ENCODE data around the gene ZSCAN31. TPM values are rescaled to one million over a fixed set of nuclear protein-coding genes. Genes with fewer than 3 reads are reported as not detected.

ZSCAN31 gene
- 16.6 TPM for total RNA-seq

DNA sequence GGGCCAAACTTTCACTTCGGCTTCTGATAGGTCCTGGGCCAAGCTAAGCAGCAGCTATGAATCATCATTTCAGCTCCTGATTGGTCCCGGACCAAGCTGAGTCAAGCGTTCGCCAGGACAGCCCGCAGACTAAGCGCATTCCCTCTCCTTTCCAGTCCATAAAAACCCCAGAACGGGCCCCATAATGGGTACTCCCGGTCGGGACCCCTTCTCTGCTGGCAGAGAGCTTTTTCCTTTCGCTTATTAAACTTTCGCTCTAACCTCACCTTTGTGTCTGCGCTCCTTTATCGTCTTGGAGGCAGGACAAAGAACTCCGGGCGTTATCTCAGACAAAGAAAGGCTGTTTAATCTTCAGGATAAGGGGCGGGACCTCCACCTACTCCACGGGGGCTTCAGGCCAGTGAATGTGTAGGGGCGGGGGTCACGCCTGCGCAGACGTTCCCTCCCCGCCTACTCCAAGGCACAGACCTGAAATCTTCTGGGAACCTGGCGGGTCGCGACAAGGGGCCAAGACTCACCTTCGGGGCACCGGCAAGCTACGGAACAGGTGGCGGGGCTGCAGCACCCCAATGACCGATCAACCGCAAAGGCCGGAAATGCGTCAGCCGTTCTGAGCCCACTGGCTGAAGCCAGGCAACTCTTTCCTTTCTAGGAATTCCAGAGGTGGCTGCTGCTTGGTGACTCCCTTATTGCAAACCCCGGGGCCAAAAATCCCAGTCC, at the start of gene ZSCAN31:
ZSCAN31 (minus strand) TSS at position 585 of the 720 bp plus-strand sequence. CDS start 6,465 bp downstream, outside the sequence.

DNA sequence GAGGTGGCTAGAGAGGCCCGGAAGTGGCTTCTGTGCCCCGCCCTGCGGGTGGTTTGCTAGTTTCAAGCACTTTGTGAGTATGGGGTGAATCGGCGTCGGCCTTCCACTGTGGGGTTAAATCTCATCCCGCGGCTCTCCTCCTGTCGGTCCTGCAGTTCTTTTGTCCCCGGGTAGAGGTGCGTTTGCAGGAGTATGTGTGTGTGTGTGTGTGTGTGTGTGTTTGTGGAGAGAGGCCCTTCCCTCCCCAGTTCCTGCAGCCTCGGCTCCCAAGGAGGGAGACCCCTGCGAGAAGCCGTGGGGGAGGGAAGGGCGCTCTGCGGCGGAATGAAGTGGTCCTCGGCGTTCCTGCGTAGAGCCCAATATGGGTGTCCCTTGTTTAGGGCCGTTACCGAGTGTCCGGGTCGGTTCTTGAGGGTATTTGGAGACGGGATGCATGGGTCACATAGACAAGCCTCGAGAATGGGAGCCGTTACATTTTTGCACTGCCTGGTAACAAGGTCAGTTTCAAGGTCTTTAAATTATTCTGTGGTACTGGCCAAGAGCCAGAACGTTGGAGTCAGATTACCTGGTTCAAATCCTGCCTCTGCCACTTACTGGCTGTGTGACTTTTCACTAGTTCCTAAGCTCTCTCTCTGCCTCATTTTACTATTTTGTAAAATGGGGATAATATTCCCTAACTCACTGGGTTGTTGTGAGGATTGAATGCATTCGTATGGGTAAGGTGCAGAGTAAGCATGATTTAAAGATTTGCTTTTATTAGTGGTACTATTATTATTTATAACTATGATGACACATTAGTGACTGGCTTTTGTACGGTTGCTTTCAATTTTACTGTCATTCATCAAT, 14.2 kb upstream of the ZSCAN31 start, which contains the start of gene ZKSCAN3:
ZKSCAN3 (plus strand) TSS at position 56 of the 846 bp plus-strand sequence. CDS start 9,640 bp downstream, outside the sequence.

DNA sequence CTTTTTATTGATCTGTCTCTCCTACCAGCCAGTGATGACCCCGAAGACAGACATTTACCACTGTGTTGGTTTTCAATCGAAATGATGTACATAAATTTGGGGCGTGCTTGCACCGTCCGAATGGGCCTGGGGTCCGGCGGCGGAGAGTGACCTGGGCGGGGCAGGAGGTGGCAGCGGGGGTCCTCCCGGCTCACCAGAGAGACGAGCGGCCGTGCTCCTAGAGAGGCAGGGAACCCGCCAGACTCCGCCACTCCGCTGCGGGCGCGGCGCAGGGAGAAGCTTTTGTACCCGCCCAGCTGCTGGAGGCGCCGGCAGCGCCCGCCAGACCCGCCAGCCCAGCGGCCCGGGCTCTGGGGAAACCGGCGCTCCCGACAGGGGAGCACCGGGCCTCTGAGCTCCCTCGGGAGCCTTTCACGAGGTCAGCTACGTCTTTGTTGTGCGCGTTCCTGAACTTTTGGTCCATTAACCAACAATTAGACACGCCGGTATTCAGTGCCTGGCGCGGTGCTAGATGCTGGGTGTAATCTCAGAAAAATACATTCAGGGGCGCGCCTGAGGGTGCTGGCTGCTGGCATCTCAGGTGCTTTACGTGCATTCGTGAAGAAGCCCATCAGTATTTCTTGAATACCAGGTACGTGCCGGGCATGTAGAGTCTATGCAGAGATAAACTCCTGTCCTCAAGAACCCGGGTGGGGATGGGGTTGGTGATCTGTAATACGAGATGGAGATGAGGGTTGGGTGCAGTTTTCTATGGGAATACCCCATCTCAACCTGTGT, 54.5 kb downstream of the ZSCAN31 start, which contains the start of gene PGBD1:
PGBD1 (plus strand) TSS at position 285 of the 777 bp plus-strand sequence. CDS start 2,242 bp downstream, outside the sequence.

Other genes starting within 250 kb of the ZSCAN31 start
- 11.7 TPM for gene ZSCAN16, start 211.5 kb downstream of the ZSCAN31 start, total RNA-seq
- 53.1 TPM for gene ZKSCAN8, start 194.3 kb downstream of the ZSCAN31 start, total RNA-seq
- gene ZSCAN9, start 110.9 kb downstream of the ZSCAN31 start, total RNA-seq = 40.6 TPM
- gene ZKSCAN4, start 83.9 kb downstream of the ZSCAN31 start, total RNA-seq = 12.1 TPM
- 2.4 TPM for gene NKAPL, start 76.9 kb downstream of the ZSCAN31 start, total RNA-seq
- 60.5 TPM for gene ZSCAN26, start 69.0 kb downstream of the ZSCAN31 start, total RNA-seq
- 12.5 TPM for gene PGBD1, start 54.6 kb downstream of the ZSCAN31 start, total RNA-seq
- 14.2 TPM for gene ZKSCAN3, start 13.8 kb upstream of the ZSCAN31 start, total RNA-seq
- gene ZSCAN12, start 63.6 kb upstream of the ZSCAN31 start, total RNA-seq = 26.1 TPM
- gene ZSCAN23, start 107.3 kb upstream of the ZSCAN31 start, total RNA-seq = 26.7 TPM
- gene GPX6, start 179.6 kb upstream of the ZSCAN31 start, total RNA-seq = not detected
- gene GPX5, start 189.7 kb upstream of the ZSCAN31 start, total RNA-seq = not detected

All from camera-type eye (tissue), 1 donor.